ENCODE measurements around the gene MYO3B. TPM values are rescaled to one million over a fixed set of nuclear protein-coding genes. Genes with fewer than 3 reads are reported as not detected.

Gene MYO3B
- total RNA-seq, 2 experiments from 2014 or later: 0.04 to 0.08 TPM

DNA sequence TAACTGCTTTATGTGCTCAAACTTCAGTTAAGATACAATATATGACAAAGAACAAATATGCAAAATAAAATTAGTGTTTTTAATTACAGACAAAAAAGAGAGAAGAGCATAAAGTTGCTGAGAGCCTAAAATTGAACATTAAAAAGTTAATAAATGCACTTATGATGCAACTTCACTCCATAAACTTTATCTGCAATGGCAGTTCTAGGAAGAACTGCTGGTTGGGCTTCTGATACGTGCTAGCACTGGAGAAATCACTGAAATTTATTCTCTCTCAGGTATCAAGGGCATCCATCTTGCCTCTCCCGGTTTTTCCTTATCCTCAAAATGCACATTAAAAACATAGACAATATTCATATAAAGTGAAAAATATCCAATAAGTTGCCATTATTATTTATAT lies 35.7 kb downstream of the MYO3B start:
- Mint-ChIP-seq H3K4me1 (peaks cover 4% of the 10 kb centered on the region), H3K36me3 (peaks cover 5% of the 10 kb centered on the region), H3K27ac (no peak overlapping the region), H3K27me3 (peaks cover 4% of the 10 kb centered on the region), H3K9me3 (peaks cover 3% of the 10 kb centered on the region), H3K4me3 (no peak overlapping the region)
- no peak for DNase-seq

- no peak overlapping the region for H3K27ac Mint-ChIP-seq
- DNase-seq: no peak
These were observed 36.5 kb downstream of the MYO3B start for GRCh38 chr2:170214309-170214948.

GRCh38 chr2:170215021-170215420 lies 37.1 kb downstream of the MYO3B start:
- Mint-ChIP-seq H3K4me3 (no peak overlapping the region), H3K4me1 (peaks cover 4% of the 10 kb centered on the region), H3K27me3 (peaks cover 4% of the 10 kb centered on the region), H3K27ac (no peak overlapping the region), H3K36me3 (peaks cover 5% of the 10 kb centered on the region), H3K9me3 (peaks cover 3% of the 10 kb centered on the region)
- DNase-seq: no peak

More at GRCh38 chr2:170214309-170214948, 36.5 kb downstream of the MYO3B start:
- H3K9me3 Mint-ChIP-seq: peaks cover 3% of the 10 kb centered on the region
- peaks cover 4% of the 10 kb centered on the region for H3K4me1 Mint-ChIP-seq
- H3K4me3 Mint-ChIP-seq: no peak overlapping the region
- peaks cover 5% of the 10 kb centered on the region for H3K36me3 Mint-ChIP-seq
- H3K27me3 Mint-ChIP-seq: peaks cover 4% of the 10 kb centered on the region

GRCh38 chr2:170216428-170216827 lies 38.5 kb downstream of the MYO3B start:
- DNase-seq: no peak
- Mint-ChIP-seq H3K4me3 (no peak overlapping the region), H3K27me3 (peaks cover 1% of the 10 kb centered on the region), H3K27ac (no peak overlapping the region), H3K4me1 (peaks cover 4% of the 10 kb centered on the region), H3K36me3 (peaks cover 1% of the 10 kb centered on the region), H3K9me3 (no peaks in the 10 kb centered on the region)

- H3K36me3 Mint-ChIP-seq: no peaks in the 10 kb centered on the region
- H3K9me3 Mint-ChIP-seq: no peaks in the 10 kb centered on the region
- no peak overlapping the region for H3K27ac Mint-ChIP-seq
- no peak for DNase-seq
- H3K4me1 Mint-ChIP-seq: peaks cover 5% of the 10 kb centered on the region
- H3K4me3 Mint-ChIP-seq: no peak overlapping the region
- H3K27me3 Mint-ChIP-seq: no peaks in the 10 kb centered on the region
These were observed 39.0 kb downstream of the MYO3B start for GRCh38 chr2:170216981-170217380.

- H3K9me3 Mint-ChIP-seq: no peaks in the 10 kb centered on the region
- peaks cover 6% of the 10 kb centered on the region for H3K4me1 Mint-ChIP-seq
- no peak for DNase-seq
- H3K27me3 Mint-ChIP-seq: no peaks in the 10 kb centered on the region
- H3K36me3 Mint-ChIP-seq: no peaks in the 10 kb centered on the region
- no peak overlapping the region for H3K27ac Mint-ChIP-seq
- no peak overlapping the region for H3K4me3 Mint-ChIP-seq
These were observed 39.9 kb downstream of the MYO3B start for GRCh38 chr2:170217778-170218251.

GRCh38 chr2:170218456-170218855 lies 40.5 kb downstream of the MYO3B start:
- Mint-ChIP-seq H3K27me3 (no peaks in the 10 kb centered on the region), H3K36me3 (no peaks in the 10 kb centered on the region), H3K4me1 (peaks cover 5% of the 10 kb centered on the region), H3K9me3 (no peaks in the 10 kb centered on the region), H3K4me3 (no peak overlapping the region), H3K27ac (no peak overlapping the region)
- no peak for DNase-seq

GRCh38 chr2:170218931-170219330 lies 41.0 kb downstream of the MYO3B start:
- H3K27me3 Mint-ChIP-seq: no peaks in the 10 kb centered on the region
- H3K4me3 Mint-ChIP-seq: no peak overlapping the region
- no peak overlapping the region for H3K27ac Mint-ChIP-seq
- H3K36me3 Mint-ChIP-seq: no peaks in the 10 kb centered on the region
- H3K9me3 Mint-ChIP-seq: no peaks in the 10 kb centered on the region
- no peak for DNase-seq
- peaks cover 5% of the 10 kb centered on the region for H3K4me1 Mint-ChIP-seq

DNA sequence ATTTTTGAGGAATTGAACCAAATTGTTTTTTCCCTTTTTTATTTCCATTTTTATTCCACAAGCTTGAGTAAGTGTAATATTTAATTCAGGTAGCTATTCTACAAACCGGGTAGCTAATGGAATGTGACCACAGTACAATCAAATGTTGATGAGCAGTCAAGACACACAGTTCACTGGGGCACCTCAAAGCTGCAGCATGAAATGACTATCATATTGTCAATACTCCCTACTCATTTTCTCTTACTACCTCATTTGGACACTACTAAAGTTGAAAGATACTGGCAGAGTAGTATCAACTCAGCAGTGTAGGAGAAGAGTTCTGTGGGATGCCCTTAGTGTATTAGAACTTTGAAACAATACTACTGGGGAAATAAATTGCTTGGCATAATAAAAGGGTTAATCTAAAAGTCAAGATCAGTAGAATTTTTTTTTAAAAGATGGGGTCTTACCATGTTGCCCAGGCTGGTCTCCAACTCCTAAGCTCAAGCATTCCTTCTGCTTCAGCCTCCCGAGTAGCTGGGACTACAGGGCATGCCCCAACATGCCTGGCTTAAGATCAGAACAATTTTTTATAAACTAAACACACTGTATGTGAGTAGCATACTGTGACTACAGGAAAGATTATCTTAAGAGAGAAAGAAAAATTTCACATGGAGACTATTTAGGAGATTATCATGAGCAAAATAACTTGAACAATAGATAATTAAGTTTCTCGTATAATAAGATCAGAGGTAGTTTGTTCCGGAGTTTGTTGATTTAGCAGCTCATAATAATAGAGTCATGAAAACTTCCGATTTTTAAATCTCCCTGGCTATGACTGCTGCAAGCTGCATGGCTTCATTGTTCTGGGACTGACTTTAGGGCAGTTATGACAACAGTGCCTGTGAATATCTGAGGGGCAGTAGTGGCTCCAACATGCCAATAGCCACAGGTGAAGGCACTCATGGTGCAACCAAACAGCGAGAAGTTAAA lies 43.7 kb downstream of the MYO3B start:
- Mint-ChIP-seq H3K27ac (no peak overlapping the region), H3K9me3 (no peaks in the 10 kb centered on the region), H3K27me3 (no peaks in the 10 kb centered on the region), H3K36me3 (no peaks in the 10 kb centered on the region), H3K4me1 (peaks cover 5% of the 10 kb centered on the region), H3K4me3 (no peak overlapping the region)
- no peak for DNase-seq

DNA sequence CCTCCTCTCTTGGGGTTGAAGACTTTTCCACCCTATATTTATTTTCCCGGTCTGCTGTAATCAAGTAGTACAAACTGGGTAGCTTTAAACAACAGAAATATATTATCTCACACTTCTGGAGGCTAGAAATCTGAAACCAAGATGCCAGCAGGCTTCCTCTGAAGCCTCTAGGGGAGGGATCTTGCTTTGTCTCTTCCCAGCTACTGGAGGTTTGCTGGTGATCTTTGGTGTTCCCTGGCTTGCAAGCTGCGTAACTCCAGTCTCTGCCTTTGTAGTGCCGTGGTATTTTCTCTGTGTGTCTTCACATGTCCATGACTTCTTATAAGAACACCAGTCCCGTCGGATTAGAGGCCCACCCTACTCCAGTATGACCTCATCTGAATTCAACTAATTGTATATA lies 44.4 kb downstream of the MYO3B start:
- no peak overlapping the region for H3K27ac Mint-ChIP-seq
- no peak for DNase-seq
- H3K4me1 Mint-ChIP-seq: peaks cover 5% of the 10 kb centered on the region
- H3K4me3 Mint-ChIP-seq: no peak overlapping the region
- no peaks in the 10 kb centered on the region for H3K27me3 Mint-ChIP-seq
- no peaks in the 10 kb centered on the region for H3K36me3 Mint-ChIP-seq
- no peaks in the 10 kb centered on the region for H3K9me3 Mint-ChIP-seq

DNA sequence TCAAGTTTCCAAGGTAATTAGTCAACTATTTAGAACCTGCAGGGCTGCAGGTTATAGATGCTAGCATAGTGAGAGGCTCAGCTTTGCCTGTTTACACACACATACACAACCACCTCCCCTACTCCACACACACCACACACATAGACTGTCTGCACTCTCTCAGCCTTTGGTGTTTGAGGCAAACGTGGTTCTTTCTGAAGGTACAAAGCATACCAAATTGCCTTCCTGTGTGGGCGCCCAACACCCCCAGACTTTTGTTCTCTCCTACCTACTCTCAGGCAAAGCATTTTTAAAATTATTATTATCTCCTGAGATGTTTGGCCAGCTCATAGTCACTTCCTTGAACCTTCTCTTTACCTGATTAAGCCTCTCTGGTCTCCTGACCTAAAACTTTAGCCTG lies 44.9 kb downstream of the MYO3B start:
- Mint-ChIP-seq H3K9me3 (no peaks in the 10 kb centered on the region), H3K4me3 (no peak overlapping the region), H3K36me3 (no peaks in the 10 kb centered on the region), H3K27me3 (no peaks in the 10 kb centered on the region), H3K27ac (no peak overlapping the region), H3K4me1 (peaks cover 5% of the 10 kb centered on the region)
- no peak for DNase-seq

- Mint-ChIP-seq H3K4me3 (no peak overlapping the region), H3K36me3 (no peaks in the 10 kb centered on the region), H3K4me1 (peaks cover 5% of the 10 kb centered on the region), H3K27ac (no peak overlapping the region), H3K9me3 (no peaks in the 10 kb centered on the region), H3K27me3 (peaks cover 4% of the 10 kb centered on the region)
- DNase-seq: no peak
These were observed 46.8 kb downstream of the MYO3B start for GRCh38 chr2:170224692-170225294.

DNA sequence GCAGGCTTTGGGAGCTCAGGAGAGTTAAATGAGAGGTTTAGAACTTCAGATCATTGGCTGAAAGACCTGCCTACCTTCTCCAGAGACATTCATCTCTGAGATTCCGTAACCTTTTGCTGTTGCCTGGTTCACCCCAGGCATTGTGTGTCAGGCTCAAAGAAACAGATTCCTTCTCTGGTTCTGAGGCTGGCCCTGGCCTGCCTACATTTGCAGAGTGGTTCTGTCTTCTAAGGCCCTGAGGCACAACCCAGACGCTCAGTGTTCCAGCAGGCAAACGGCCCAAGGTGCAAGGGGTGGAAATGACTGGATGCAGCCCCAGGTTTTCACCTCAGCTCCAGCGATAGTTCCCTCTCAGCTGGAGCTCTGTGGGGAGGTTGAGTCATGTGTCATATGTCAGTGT lies 48.3 kb downstream of the MYO3B start:
- no peaks in the 10 kb centered on the region for H3K9me3 Mint-ChIP-seq
- DNase-seq: no peak
- peaks cover 4% of the 10 kb centered on the region for H3K27me3 Mint-ChIP-seq
- no peaks in the 10 kb centered on the region for H3K36me3 Mint-ChIP-seq
- no peak overlapping the region for H3K27ac Mint-ChIP-seq
- H3K4me3 Mint-ChIP-seq: no peak overlapping the region
- H3K4me1 Mint-ChIP-seq: peaks cover 5% of the 10 kb centered on the region

- H3K4me3 Mint-ChIP-seq: no peak overlapping the region
- peaks cover 3% of the 10 kb centered on the region for H3K4me1 Mint-ChIP-seq
- H3K27ac Mint-ChIP-seq: no peak overlapping the region
- H3K27me3 Mint-ChIP-seq: peaks cover 4% of the 10 kb centered on the region
- H3K9me3 Mint-ChIP-seq: no peaks in the 10 kb centered on the region
- no peak for DNase-seq
- no peaks in the 10 kb centered on the region for H3K36me3 Mint-ChIP-seq
These were observed 49.6 kb downstream of the MYO3B start for GRCh38 chr2:170227507-170227947.

DNA sequence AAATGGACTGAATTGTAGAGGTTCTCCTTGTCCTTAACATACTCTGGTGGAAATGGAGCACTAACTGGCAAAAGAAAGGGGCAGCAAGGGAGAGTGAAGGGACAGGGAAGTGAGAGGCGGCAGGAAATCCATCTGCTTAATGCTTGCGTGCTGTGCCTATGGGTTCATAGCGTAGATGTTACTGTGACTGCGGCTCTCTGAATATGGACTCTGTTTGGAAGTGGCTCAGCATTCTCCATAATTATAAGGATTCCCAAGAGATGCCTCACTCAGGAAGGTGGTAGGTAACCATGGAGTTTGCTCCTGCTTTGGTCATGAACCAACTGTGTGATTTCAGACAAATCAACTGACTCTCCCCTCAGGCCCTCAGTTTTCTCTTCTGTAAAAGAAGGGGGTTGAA lies 50.0 kb downstream of the MYO3B start:
- H3K36me3 Mint-ChIP-seq: no peaks in the 10 kb centered on the region
- DNase-seq: no peak
- H3K27me3 Mint-ChIP-seq: peaks cover 4% of the 10 kb centered on the region
- peaks cover 2% of the 10 kb centered on the region for H3K4me1 Mint-ChIP-seq
- no peak overlapping the region for H3K27ac Mint-ChIP-seq
- no peak overlapping the region for H3K4me3 Mint-ChIP-seq
- no peaks in the 10 kb centered on the region for H3K9me3 Mint-ChIP-seq

All from activated naive CD8-positive, alpha-beta T cell treated with anti-CD3 and anti-CD28 coated beads for 36 hours (primary cell).